CD4-positive, alpha-beta T cell (primary cell): ENCODE measurements around the gene PYDC1. TPM values are rescaled to one million over a fixed set of nuclear protein-coding genes. Genes with fewer than 3 reads are reported as not detected.

Experiments used
- ATAC-seq: fragments of 200-7000 bp; cut with Tn5 transposase; one replicate; pipeline ENCODE4 v1.10.0; 2022; ENCODE audit warnings: mild to moderate bottlenecking; ENCODE audit not compliant: poor library complexity
- CTCF ChIA-PET: fragments of 350-600 bp; sonication (Branson Sonifier 250); formaldehyde crosslinking; loops from one replicate; lab custom pipeline; 2021; ENCODE audit warnings: antibody characterized with exemption, inconsistent platforms; lab: Charles Lee
- POLR2A ChIA-PET: fragments of 350-600 bp; sonication (Branson Sonifier 250); formaldehyde crosslinking; loops from one replicate; lab custom pipeline; 2021; ENCODE audit warnings: antibody characterized with exemption, inconsistent platforms; lab: Charles Lee
- DNase-seq, 14 experiments: peaks; one replicate each; pipeline ENCODE4 v3.0.0-alpha.2; 2013 to 2020; ENCODE audit warnings: mixed read lengths in 2 of 14
- H3K27ac ChIP-seq, 2 donors: one replicate each; pipeline versions ENCODE4 v1.5.1 to v1.7.0; 2013; ENCODE audit warnings: low read length in 2 of 2, low read depth in 1 of 2, mild to moderate bottlenecking in 1 of 2
- H3K27me3 ChIP-seq, 2 experiments: 1 replicate in 1 of 2; 2 replicates in 1 of 2; pipeline versions ENCODE4 v1.6.1 to v1.7.0; 2013; ENCODE audit warnings: low read length in 2 of 2, control low read depth in 1 of 2, mild to moderate bottlenecking in 1 of 2, moderate library complexity in 1 of 2; ENCODE audit not compliant: insufficient read depth in 2 of 2, control insufficient read depth in 1 of 2
- H3K36me3 ChIP-seq: one replicate; pipeline ENCODE4 v1.6.1; 2013; ENCODE audit warnings: low read length, control low read depth; ENCODE audit not compliant: insufficient read depth
- H3K4me1 ChIP-seq: one replicate; pipeline ENCODE4 v1.6.1; 2013; ENCODE audit warnings: low read length, control low read depth; ENCODE audit not compliant: insufficient read depth
- H3K4me3 ChIP-seq: one replicate; pipeline ENCODE4 v1.5.1; 2013; ENCODE audit warnings: mild to moderate bottlenecking, low read length, moderate library complexity
- H3K9me3 ChIP-seq, 2 experiments: 1 replicate in 1 of 2; 2 replicates in 1 of 2; pipeline versions ENCODE4 v1.6.1 to v1.7.0; 2013; ENCODE audit warnings: low read length in 2 of 2, mild to moderate bottlenecking in 2 of 2, control low read depth in 1 of 2, moderate library complexity in 1 of 2; ENCODE audit not compliant: control insufficient read depth in 1 of 2, insufficient read depth in 1 of 2
- H3K27ac Mint-ChIP-seq: one replicate; pipeline ENCODE4 v1.8.0; 2020; ENCODE audit warnings: mixed read lengths
- H3K27me3 Mint-ChIP-seq: one replicate; pipeline ENCODE4 v1.8.0; 2021; ENCODE audit warnings: mixed read lengths
- H3K36me3 Mint-ChIP-seq: one replicate; pipeline ENCODE4 v1.8.0; 2021; ENCODE audit warnings: low read depth, mixed read lengths
- H3K4me1 Mint-ChIP-seq: one replicate; pipeline ENCODE4 v1.8.0; 2021; ENCODE audit warnings: low read depth, mixed read lengths
- H3K4me3 Mint-ChIP-seq: one replicate; pipeline ENCODE4 v1.8.0; 2020; ENCODE audit warnings: mild to moderate bottlenecking, mixed read lengths
- H3K9me3 Mint-ChIP-seq: one replicate; pipeline ENCODE4 v1.8.0; 2020; ENCODE audit warnings: mixed read lengths
- CTCF ChIP-seq: fragments of 200-600 bp; IDR thresholded peaks from one replicate; pipeline ENCODE4 v1.8.0; 2022; ENCODE audit warnings: antibody characterized with exemption, mild to moderate bottlenecking
- intact Hi-C, 2 experiments: fragments of 100-400 bp; cut with DNase I in 1 of 2; cut with micrococcal nuclease in 1 of 2; formaldehyde crosslinking; loops; one replicate each; pipeline versions ENCODE4 v1.15.1 to v1.9.0; 2023 to 2025; cut with DNase I, micrococcal nuclease
- total RNA-seq, 174 experiments: library from RNA in 2 of 174; stranded (reverse) in 2 of 174; gene quantifications; one replicate each; pipeline ENCODE4 v1.2.3 and lab custom pipeline; 2021 to 2026

PYDC1 gene
- total RNA-seq, 2 experiments from 2014 or later = not detected

- no peaks in the 10 kb centered on the region for H3K27me3 ChIP-seq
- no peaks in the 10 kb centered on the region for H3K9me3 Mint-ChIP-seq
- H3K4me3 Mint-ChIP-seq = peak overlapping the region; percentile 97
- DNase-seq (peak in 4 of 14 experiments; percentile 22 to 55 (median 44)), ATAC-seq (no peak)
- ChIA-PET CTCF (interaction anchor here (2.0 kb wide), 1 partner anchor 39 kb away, joined by 13 read pairs; no protein-coding TSS in a partner anchor), POLR2A (interaction anchor here (1.1 to 6.6 kb wide), 28 partner anchors 9 to 692 kb away, joined by 4 to 152 read pairs (median 11); partner anchors contain the start of genes ARMC5, FBRS, KAT8 and PRSS8)
- TF ChIP-seq CTCF = no peak
- H3K4me3 ChIP-seq = peak overlapping the region; percentile 87
- peak overlapping the region; percentile 95 for H3K27ac Mint-ChIP-seq
- peaks cover 69% of the 10 kb centered on the region for H3K36me3 Mint-ChIP-seq
- peaks cover 80% of the 10 kb centered on the region for H3K4me1 ChIP-seq
- H3K4me1 Mint-ChIP-seq = peaks cover 78% of the 10 kb centered on the region
- no peaks in the 10 kb centered on the region for H3K27me3 Mint-ChIP-seq
- H3K9me3 ChIP-seq = no peaks in the 10 kb centered on the region
- H3K36me3 ChIP-seq = peaks cover 40% of the 10 kb centered on the region
- peak overlapping the region; percentile 87 to 97 for H3K27ac ChIP-seq
- intact Hi-C loops = loop anchor here (2.0 to 10.0 kb wide), 8 partner anchors 14 to 684 kb away; partner anchors contain the start of genes KAT8 (in 1 of the 2), STX4 (in 1 of the 2), ZNF646 (in 1 of the 2) and ZNF668 (in 1 of the 2)
These were observed 35.7 kb downstream of the PYDC1 start for GRCh38 chr16:31181102-31181830.

- POLR2A ChIA-PET = interaction anchor here (0.6 to 5.2 kb wide), 43 partner anchors 9 to 1114 kb away, joined by 3 to 152 read pairs (median 5); partner anchors contain the start of genes ALDOA, ARMC5, BCKDK and FBRS
These were observed 37.0 kb downstream of the PYDC1 start, which contains the start of gene FUS for GRCh38 chr16:31179747-31180459. TSS of gene FUS (plus strand) at chr16:31180139. CDS start at chr16:31180215, 76 bp downstream.

More at GRCh38 chr16:31179747-31180459, 37.0 kb downstream of the PYDC1 start, which contains the start of gene FUS:
- no peaks in the 10 kb centered on the region for H3K9me3 ChIP-seq
- H3K27ac Mint-ChIP-seq = peak within 1 kb of the TSS; percentile 95
- no peak for TF ChIP-seq CTCF
- H3K27me3 Mint-ChIP-seq = no peaks in the 10 kb centered on the region
- peak within 1 kb of the TSS; percentile 97 for H3K4me3 Mint-ChIP-seq
- H3K9me3 Mint-ChIP-seq = no peaks in the 10 kb centered on the region
- peak; percentile 86 to 98 (median 94) for DNase-seq
- intact Hi-C loops = loop anchor here (1.0 to 10.0 kb wide), 11 partner anchors 15 to 685 kb away; partner anchors contain the start of genes KAT8 (in 1 of the 2), SETD1A (in 1 of the 2), STX4 (in 1 of the 2) and ZNF646 (in 1 of the 2)
- ATAC-seq = peak; percentile 69
- H3K36me3 Mint-ChIP-seq = peaks cover 55% of the 10 kb centered on the region
- peaks cover 65% of the 10 kb centered on the region for H3K4me1 Mint-ChIP-seq
- CTCF ChIA-PET = interaction anchor here (2.0 kb wide), 1 partner anchor 38 kb away, joined by 13 read pairs; no protein-coding TSS in a partner anchor
- peak within 1 kb of the TSS; percentile 87 to 97 for H3K27ac ChIP-seq
- H3K27me3 ChIP-seq = no peaks in the 10 kb centered on the region
- peaks cover 26% of the 10 kb centered on the region for H3K36me3 ChIP-seq
- peak within 1 kb of the TSS; percentile 87 for H3K4me3 ChIP-seq
- H3K4me1 ChIP-seq = peaks cover 67% of the 10 kb centered on the region
